HG03095 (cell line): Measurements from ENCODE around the gene ALX3.

Experiments
- ATAC-seq: cut with Tn5 transposase; IDR thresholded peaks from one replicate; pipeline ENCODE4 v1.9.1; 2021; ENCODE audit warnings: moderate library complexity; ENCODE audit not compliant: unreplicated experiment

The ALX3 gene

DNA sequence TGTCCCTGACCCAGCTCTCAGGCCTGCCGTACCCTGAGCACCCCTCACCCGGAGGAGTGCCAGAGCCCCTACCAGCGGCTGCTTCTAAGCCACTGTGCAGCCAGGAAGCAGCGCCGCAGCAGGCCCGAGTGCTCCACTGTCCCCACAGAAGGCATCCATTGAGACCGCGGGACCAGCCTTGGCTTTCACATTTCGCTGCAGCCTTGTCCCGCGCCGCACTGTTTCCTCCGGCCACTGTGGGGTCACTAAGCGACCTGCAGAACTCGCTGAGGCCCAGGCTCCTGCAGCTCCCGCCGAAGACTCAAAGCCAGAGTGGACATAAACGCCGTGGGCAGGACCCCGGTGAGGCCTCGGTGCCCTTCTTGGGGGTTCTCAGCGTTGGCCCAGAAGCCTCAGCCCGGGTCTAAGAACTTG lies 3.0 kb downstream of the ALX3 start:
- ATAC-seq = no peak

DNA sequence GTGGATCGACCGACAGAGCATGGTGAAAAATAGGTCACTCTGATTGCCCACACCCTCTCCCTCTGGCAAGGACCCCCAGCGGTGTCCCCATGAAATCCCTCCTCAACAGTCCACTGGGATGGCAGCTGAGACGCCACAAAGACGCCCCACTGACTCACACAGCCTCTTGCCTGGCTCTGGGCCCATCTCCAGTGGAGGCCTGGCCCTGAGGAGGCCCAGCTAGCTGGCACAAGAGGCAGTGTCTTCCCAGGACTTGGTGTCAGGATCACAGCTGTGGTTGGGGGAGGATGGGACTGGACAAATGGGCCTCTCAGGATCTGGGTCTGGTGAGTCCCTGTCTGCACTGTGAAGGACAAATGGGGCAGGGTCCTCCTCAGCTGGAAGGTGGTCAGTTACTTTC lies 4.6 kb downstream of the ALX3 start:
- ATAC-seq = no peak

DNA sequence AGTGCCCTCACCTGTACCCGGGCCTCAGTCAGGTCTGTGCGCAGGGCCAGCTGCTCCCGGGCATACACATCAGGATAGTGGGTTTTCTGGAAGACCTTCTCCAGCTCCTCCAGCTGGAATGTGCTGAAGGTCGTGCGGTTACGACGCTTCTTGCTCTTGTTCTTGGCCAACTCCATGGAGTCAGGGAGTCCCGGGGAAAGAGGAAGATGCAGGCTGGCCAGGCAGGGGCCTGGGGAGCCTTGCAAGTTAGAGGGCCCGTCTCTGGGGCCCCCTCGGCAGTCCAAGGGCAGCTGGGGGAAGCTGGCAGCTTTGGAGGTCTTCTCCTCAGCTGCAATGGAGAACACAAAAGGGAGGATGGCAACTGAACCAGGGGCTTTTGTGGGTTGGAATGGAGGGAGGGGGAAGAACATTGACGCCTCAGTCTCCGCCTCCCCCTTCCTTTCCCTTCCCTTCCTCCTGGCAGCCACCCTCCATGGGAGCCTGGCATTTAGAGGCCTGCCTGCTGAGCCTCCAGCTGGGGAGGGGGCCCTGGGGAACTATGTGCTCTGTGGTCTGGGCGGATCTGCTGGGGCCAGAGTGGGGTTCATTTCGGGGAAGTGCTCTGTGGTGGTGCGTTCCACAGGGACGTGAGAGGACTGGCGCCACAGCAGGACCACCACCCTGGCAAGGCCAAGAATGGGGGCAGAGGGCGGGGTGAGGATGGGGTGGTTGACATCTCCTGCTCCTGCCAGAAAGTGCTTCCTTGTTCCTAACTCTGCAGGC lies 5.7 kb downstream of the ALX3 start:
- ATAC-seq = no peak

DNA sequence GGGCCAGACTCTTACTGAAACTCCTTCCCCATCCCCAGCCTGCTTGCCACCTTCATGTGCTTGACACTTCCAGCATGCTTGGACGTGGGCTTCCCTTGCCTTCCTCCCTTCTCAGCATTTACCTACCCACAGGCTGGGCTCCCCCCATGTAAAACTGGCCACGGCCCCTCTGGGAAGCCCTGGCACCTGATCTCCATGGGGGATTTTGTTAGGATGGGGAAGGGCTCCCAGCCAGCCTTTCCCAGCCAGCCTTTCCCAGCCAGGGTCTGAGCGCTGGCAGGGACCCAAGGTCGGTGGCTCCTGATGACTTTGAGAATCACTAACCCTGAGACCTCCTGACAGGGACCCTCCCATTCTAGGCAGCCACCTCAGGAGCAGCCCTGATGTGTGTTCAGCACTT lies 6.7 kb downstream of the ALX3 start:
- no peak for ATAC-seq

DNA sequence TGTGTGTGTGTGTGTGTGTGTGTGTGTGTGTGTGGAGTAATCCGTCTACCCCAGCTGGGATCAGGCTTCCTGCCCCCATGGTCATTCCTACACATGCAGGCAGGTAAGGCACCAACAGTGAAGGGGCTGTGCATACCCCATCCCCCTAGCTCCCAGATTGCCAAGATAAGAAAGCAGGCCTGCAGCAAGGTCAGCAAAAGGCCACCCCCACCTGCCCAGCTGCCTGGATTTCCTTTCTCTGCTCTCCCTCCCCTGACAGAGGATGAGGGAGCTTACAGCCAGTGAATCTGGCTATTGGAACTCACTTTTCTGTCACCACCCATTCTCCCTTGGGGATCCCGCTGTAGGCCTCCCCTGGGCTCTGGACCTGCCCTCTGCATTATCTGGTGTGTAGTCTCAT lies 7.9 kb downstream of the ALX3 start:
- ATAC-seq = no peak

DNA sequence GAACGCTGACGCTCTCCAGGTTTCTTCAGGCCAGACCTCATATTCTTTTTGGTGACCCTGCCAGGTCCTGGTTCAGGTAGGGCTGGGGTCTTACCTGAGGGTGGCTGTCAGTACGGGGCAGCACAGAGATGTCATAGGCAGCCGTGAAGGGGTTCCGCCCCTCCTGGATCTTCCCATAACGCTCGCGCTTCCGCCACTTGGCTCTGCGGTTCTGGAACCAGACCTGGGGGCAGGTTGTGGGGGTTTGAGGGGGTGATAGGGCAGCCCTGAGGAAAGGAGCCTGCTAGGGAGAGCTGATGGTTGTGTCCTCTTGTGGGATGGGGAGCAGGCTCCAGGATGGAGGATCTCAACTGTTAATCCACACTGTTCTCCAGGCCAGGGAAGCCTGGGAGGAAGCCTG lies 9.1 kb downstream of the ALX3 start:
- no peak for ATAC-seq

DNA sequence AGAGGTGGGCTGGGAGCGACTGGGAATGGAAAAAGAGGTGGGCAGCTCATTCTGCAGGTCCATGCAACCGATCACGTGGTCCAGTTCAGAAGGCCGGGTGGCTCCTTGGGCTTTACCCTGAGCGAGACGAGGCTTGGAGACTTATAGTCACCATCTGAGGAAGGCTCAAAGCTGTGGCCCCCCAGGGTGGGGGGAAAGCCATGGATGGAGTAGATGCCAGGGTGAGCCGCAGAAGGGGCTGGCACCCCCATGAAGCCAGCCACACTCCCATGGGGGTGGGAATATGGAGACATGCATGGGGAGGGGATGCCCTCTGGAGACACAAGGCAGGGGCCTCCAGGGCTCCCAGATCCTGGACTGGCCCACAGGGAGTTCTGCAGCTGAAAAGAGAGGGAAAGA lies 9.8 kb downstream of the ALX3 start:
- ATAC-seq = no peak

DNA sequence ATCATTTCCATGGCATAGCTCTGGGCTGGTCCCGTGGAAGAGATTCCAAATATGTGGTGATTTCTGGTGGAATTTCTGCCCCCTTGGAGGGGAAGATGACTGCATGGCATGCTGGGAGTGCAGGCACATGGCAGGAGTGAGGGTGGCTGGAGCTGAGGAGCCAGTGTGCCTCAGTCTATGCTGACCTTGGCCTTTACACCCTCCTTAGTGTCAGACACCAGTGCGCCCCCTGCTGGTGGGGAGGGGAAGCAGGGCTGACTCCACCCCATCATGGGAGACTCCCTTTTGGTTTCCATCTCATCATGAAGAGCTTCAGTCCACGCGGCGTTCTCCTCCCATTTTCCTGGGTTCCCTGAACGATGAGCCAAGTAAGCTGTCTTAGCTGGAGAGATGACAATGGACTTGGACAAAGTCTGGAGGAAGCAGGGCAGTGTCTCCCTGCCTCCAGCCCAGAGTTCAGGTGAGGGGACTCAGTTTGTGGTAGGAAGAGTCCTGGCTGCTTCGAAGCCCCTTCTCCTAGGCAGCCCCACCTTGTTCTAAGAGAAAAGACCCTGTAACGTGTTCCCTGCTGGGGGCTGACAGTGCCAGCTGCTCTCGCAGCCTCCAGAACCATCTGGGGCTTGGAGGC lies 10.3 kb downstream of the ALX3 start:
- no peak for ATAC-seq

DNA sequence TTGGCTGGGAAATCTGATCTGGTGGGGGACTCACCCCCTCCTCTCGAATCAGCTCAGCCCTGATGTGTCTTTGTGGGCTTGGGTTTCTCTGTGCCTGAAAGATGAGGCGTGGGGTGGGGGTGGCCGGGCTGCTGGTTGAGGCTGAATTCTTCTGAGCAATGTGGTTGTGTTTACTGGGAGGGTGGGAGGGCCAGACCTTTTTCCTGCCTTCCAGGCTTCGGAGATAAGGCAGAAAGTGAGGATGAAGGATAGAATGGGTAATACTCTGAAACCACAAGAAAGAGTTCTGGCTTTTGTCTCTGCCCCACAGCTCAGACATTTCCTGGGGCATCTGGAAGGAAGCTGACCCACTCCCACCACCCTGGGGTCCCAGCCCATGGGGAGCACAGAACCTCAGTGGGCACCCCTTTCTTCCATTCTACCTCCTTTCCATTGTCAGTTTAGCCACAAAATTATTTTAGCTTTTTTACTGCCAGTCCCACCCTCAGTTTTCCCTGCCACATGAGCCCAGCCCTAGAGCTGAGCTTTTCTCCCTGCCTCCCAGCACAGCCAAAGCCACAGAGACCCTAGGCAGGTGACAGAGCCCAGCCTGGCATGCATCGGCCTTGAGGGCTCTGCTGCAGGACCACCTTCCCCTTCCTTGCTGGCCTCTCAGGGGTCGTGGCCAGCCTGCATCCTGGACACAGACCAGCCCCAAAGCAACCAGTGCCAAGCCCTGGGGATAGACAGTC lies 11.2 kb downstream of the ALX3 start:
- ATAC-seq = no peak

DNA sequence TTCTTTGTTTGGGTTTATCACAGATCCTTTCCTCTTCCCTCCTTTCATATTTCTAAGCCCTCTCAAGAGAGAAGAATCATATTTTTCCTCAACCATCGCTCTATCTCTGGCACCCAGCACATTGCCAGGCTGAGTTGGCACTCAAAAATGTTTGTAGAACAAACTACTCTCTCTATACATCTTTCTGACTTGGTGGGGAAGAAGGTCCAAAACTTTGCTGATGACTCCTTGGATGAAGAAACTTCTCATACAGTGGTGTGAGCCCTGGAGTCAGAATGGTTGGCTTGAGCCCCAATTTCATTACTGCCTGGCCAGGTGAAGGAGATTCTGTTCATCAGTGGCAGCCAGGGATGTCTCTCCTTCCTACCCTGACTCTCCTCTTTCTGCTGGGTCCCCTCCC lies 11.9 kb downstream of the ALX3 start:
- no peak for ATAC-seq

DNA sequence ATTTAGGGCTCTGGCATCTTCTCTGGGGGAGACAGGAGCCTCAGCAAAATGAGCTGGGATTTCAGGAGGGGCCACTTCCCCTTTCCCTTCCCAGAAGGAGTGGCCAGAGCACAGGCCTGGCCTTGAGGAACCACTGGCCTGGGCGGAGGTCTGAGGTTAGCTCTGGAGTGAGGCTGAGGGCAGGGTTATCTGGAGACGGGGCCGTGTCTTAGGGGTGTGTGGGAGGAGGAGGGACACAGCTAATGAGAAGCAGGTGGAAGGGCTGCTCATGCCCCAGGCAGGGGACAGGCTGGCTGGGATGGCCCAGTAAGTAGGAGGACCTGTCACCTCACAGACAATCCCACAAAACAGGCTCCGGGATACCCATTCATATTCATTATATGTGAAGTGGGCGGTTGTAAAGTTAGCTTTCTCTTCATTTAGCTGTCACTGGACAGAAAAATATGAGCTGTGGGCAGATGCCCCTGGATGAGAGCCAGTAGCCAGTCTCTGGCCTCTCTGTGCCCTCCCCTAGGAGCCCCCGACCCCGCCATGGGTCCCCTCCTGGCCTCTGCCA lies 12.4 kb downstream of the ALX3 start:
- ATAC-seq = no peak

DNA sequence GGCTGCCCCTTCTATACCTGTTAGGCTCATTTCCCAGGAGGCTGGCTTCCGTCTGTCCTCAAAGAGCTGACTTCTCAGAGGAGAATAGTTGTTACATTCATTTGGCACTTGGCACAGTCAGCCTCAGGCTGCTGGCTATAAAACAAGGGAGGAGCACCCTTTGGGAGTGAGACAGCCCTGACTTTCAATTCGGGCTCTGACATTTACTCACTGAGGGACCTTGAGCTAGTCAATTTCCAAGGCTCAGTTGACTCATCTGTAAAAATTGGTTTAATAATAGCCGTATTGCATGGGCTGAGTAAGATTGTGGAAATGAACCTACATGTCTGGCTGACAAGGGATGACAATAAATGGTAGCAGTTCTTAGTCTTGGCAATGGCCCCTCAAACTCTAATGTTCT lies 13.7 kb downstream of the ALX3 start:
- no peak for ATAC-seq

DNA sequence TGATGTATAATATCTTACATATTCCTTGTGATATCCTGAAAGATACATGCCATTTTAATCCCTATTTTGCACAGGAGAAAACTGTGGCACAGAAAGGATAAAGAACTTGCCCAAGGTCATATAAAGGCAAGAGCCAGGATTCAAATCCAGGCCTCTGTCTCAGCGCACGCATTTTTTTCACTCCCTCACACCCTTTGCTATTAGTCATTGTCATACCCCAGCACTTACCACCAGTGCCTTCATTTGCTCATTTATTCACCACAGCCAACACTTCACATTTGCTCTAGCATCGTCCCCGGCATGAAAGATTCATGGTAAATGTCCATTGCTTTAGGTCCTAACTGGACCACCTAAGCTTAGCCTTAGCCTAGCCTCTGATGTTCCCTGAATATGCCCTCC lies 14.2 kb downstream of the ALX3 start:
- no peak for ATAC-seq

DNA sequence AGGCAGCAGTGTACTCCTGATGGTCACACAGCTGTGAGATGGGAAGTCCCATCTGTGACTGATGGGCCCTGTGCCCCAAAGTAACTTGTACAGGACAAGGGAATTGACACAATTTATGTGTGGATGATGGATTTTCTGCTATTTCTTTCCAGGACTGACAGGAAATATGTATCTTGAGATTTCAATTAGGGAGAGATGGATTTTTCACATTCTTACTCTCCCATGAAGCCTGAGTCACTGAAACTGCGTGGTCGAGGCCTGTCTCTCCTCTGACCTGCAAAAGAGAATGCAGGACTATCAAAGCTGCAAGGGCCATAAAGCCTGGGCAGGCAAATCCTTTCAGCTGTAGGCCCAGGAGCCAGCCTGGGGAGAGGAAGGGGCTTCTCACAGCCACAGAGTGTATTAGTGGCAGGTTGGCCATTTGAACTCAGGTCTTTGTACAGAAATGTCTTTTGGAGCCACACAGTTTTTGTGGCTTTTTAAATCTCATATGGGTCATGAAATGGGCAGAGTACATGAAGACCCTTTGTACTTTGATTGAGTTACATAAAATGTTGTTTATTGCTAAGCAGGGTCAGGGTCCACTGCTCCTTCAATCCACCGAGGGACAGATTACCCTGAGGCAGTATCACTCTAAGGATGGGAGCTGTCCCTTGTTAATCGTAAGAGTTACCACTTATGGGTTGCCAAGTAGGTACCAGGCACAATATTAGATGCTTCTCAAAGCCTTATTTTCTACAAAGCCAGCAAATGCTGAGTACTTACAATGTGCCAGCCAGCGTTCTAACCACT lies 14.8 kb downstream of the ALX3 start:
- no peak for ATAC-seq

DNA sequence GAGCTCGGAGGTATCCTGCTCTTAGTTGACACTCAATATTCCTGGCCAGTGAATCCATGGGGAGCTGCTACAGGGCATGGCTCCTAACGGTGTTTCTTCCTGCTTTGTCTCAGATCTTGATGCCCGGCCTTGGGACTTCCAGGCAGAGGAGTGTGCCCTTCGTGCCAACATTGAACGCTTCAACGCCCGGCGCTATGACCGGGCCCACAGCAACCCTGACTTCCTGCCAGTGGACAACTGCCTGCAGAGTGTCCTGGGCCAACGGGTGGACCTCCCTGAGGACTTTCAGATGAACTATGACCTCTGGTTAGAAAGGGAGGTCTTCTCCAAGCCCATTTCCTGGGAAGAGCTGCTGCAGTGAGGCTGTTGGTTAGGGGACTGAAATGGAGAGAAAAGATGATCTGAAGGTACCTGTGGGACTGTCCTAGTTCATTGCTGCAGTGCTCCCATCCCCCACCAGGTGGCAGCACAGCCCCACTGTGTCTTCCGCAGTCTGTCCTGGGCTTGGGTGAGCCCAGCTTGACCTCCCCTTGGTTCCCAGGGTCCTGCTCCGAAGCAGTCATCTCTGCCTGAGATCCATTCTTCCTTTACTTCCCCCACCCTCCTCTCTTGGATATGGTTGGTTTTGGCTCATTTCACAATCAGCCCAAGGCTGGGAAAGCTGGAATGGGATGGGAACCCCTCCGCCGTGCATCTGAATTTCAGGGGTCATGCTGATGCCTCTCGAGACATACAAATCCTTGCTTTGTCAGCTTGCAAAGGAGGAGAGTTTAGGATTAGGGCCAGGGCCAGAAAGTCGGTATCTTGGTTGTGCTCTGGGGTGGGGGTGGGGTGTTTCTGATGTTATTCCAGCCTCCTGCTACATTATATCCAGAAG lies 16.7 kb downstream of the ALX3 start:
- no peak for ATAC-seq

DNA sequence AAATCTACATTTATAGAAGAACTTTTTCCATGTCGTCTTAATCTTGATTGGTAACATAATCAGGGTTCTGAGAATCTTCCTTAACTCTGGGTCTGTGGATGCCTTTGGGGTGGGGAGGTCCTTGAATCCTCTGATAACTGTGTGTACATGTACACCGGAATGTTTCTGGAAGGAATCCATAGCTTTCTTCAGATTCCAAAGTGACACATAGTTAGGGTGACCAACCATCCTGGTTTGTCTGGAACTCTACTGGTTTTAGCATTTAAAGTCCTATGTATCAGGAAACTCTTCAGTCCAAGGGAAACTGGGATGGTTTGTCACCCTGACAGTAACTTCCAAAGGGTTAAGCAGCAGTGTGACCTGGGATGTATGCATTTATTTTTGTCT lies 19.2 kb downstream of the ALX3 start:
- ATAC-seq = no peak

DNA sequence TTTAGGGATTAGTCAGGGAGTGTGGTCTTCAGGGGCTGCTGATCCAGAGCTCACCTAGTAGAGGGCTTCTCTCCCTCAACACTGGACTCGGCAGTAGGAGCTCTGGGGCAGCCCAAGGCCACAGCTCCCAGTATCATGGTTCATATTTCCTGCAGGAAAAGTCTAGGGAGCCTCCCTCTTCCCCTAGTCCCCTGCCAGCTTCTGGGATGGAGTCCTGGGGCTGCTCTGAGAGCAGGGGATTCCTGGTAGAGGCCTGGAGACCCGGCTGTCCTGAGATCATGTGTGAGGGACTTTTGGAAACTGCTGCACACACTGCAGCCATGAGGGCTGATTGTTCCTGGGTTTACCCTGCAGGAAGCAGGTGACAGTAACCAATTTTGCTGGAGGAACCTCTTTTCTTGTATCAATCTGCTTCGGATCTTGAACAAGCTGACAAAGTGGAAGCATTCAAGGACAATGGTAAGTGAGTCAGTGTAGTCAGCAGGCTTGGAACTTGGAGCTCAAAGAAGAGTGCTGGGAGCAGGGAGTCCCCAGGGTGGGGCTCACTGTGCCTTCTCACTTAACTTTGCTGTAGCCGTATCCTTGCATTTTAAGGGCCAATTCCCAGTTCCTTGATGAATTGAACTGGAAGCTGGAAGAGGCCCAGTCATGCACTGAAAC lies 19.7 kb downstream of the ALX3 start:
- ATAC-seq = no peak

DNA sequence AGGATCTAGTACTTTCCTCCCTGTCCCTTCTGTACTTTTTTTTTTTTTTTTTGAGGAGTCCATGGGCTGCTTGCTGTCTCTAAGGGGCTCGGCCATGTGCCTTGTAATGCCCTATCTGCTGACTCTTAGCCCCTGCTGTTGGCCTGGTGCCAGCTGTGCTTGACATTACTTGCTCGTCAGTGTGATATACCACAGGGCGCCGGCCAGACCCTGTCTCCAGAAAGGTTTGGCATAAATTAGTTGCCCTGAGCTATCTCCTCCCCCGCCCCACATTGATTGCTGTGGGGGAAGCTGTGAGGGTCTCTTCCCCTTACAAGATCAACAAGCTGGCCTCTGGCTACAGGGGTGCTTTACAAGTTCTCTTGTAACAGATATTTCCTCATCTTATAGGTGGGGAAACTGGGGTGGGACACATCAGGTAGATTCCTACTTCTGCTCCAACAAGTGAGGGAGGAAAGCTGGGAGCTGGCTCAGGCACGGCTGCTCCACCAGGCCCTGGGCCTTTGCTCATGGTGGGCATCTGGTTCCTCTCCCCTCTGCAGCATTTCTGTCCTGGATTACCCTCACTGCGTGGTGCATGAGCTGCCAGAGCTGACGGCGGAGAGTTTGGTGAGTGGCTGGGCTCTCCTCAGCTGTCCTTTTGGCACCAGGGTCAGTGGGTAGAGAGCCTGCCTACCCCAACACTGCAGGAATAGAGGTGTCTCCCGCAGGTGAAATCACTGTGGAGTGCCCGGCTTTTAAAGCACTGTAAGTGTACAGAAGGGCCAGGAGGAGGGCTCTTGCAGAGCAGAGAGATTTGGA lies 20.5 kb downstream of the ALX3 start:
- ATAC-seq = no peak
